ENCODE measurements around the gene PLEKHG7.

- no peak for TF ChIP-seq CTCF (IDR thresholded peaks at IDR 0.05)
- no peak for TF ChIP-seq POLR2A (IDR thresholded peaks at IDR 0.05)
Observed at GRCh38 chr12:92703786-92704185, 997 bp downstream of the PLEKHG7 start.
